HG03439 (cell line): ENCODE data around the gene ITIH1.
"Not testable (repeated sequence)": the region's sequence is repeated elsewhere in the genome, so short reads cannot be mapped to it uniquely, and the experiment has no call there.

Experiments used
- ATAC-seq: cut with Tn5 transposase; IDR thresholded peaks from one replicate; pipeline ENCODE4 v1.9.1; 2021; ENCODE audit warnings: mild to moderate bottlenecking, moderate library complexity; ENCODE audit not compliant: unreplicated experiment

ITIH1 gene

GRCh38 chr3:52774901-52775864 lies 2.2 kb upstream of the ITIH1 start:
- ATAC-seq: no peak

- no peak for ATAC-seq
Measured at GRCh38 chr3:52775877-52776276, 1.5 kb upstream of the ITIH1 start.

- not testable (repeated sequence) for ATAC-seq
Measured at GRCh38 chr3:52776486-52776885, 913 bp upstream of the ITIH1 start.

DNA sequence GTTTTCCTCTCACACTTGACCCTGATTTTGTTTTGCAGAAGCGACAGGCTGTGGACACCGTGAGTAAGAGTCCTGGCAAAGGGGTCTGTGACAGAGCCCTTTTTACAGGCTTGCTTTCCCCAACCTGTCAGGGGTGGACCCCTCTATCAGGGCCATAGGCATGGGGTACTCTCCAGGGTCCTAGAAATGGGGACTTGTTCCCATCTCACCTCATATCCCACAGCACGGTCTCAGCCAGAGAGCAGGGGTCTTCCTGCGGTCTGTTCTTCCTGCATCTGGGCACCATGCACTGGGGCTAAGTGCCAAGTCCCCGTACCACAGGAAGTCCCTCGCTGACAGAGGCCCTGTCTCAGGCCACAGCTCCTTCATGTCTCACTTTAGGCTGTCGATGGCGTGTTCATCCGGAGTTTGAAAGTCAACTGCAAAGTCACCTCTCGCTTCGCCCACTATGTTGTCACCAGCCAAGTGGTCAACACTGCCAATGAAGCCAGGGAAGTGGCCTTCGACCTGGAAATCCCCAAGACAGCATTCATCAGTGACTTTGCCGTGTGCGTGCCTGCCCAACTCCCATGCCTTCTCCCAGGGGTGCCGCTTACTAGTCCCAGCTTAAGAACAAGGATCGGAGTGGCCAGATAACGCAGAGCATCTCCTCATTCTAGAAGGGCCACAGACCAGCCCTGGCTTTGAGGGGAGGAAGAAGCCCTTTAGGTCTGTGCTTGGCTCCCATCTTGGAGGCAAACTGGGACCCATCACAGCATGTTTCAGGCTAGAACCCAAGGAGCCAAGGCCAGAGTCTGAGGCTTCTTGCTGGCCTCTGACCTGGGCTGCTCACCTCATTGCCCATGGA lies 783 bp downstream of the ITIH1 start:
- no peak for ATAC-seq

- ATAC-seq: no peak
Measured at GRCh38 chr3:52779011-52779836, 1.8 kb downstream of the ITIH1 start.

GRCh38 chr3:52779837-52780585 lies 2.6 kb downstream of the ITIH1 start:
- no peak for ATAC-seq

GRCh38 chr3:52781741-52782140 lies 4.3 kb downstream of the ITIH1 start:
- no peak for ATAC-seq

DNA sequence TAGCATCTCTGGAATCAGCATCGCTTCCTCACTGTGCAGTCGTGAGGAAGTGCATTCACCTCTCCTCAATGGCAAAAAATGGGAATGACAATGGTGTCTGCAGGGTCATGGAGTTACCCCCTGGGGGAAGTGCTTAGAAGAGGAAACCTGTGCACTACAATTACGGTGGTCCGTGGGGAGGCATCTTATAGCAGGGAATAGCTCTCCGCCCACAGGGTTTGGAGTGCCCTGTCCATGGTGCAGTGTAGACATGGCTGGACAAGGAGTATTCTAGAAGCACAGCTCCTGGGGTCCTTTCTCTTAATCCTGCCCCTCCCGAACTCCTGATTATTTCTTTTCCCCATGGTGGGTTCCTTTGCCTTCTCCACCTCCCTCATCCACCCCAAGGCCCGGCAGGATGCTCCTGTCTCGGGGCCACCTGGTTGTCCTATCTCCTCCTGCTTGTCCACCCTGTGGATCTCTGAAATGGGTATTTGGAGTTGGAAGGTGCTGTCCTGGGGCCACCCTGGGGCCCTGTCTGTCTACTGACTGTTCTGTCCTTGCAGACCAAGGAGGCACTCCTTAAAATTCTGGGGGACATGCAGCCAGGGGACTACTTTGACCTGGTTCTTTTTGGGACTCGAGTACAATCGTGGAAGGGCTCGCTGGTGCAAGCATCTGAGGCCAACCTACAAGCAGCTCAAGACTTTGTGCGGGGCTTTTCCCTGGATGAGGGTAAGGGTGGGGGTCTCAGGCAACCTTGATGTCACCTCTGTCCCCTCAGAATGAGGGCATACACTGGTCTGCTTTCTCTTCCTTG lies 5.2 kb downstream of the ITIH1 start:
- ATAC-seq: no peak

GRCh38 chr3:52783211-52783555 lies 5.8 kb downstream of the ITIH1 start:
- ATAC-seq: no peak

GRCh38 chr3:52784021-52784621 lies 6.7 kb downstream of the ITIH1 start:
- ATAC-seq: no peak

DNA sequence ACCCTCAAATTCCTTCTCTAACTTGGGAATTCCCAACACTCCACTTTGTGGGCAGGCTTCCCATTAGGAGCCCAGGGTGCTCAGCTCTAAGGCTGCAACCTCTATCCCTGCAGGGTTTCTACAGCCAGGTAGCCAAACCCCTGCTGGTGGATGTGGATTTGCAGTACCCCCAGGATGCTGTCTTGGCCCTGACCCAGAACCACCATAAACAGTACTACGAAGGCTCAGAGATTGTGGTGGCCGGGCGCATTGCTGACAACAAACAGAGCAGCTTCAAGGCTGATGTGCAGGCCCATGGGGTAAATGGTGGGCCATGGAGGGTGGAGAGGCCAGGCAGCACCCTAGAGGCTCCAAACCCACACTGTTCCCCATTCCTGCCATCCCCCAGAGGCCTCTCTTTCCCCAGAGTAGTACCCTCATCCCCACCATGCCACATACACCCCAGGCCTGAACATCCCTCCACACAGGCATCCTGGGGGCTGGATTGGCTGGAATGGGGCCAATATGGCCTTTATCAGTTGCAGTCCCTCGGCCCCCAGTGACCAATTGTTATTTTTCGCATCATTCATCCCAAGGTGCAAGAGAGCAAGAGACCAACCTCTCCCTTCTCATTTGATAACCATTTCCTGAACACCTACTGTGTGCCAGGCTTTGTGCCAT lies 7.7 kb downstream of the ITIH1 start:
- no peak for ATAC-seq

- ATAC-seq: no peak
Measured at GRCh38 chr3:52786330-52787215, 9.2 kb downstream of the ITIH1 start.

GRCh38 chr3:52787246-52787645 lies 9.8 kb downstream of the ITIH1 start:
- no peak for ATAC-seq

DNA sequence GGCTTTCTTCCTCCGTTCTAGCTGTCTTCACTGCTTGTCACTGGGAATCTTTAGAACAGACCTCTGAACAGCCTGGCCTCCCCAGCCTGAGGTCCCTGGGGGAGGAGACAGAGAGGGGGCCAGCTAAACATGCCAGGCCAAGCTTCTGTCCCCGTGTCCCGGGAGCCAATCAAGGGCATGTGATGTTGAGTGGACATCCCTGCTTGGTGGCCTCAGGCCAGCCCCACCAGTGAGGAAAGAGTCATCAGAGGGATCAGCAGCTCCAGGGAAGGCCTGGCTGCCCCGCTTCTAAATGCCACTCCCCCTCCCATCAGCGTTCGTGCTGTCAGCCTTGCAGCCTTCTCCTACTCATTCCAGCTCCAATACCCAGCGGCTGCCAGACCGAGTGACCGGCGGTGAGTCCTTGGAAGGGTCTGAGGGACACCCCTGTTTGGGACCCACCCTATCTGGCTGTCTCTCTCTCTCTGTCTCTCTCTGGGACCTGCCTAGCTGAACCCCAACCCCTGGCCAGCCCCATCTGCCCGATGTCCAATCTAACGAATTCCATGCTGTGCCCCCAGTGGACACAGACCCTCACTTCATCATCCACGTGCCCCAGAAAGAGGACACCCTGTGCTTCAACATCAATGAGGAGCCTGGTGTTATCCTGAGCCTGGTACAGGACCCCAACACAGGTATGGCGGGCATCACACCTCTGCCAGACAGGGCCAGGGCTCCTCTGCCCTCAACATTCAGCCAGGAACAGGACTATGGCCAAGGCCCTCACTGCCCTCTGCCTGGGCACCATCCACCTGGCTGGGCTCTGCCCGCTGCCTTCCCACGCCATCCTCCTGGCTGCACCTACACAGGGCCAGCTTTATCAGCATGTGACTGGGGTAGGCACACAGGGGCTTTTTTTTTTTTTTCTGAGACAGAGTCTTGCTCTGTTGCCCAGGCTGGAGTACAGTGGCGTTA lies 10.6 kb downstream of the ITIH1 start:
- ATAC-seq: no peak

- no peak for ATAC-seq
Measured at GRCh38 chr3:52788890-52789745, 11.7 kb downstream of the ITIH1 start.

DNA sequence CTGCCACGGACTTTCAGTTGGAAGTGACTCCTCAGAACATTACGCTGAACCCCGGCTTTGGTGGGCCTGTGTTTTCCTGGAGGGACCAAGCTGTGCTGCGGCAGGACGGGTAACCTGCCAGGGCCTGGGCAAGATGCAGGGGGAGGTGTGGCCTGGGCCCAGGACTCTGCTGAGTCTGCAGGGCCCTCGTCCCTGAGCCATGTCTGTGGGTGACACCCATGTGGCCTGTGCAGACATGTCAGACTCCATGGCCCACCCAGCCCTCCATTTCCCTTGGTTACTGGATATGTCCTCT lies 12.3 kb downstream of the ITIH1 start:
- no peak for ATAC-seq
